WERI-Rb-1 (cell line): Measurements from ENCODE around the gene CBX2.
"Not testable (repeated sequence)": the region's sequence is repeated elsewhere in the genome, so short reads cannot be mapped to it uniquely, and the experiment has no call there.

Experiments
- DNase-seq: peaks from one replicate; pipeline ENCODE4 v3.0.0-alpha.2; 2020
- H3K27ac ChIP-seq: fragments of 250-450 bp; sonication (Bioruptor Pico); 2 replicates; pipeline ENCODE4 v1.5.1; 2020; ENCODE audit warnings: mild to moderate bottlenecking, moderate library complexity
- H3K27me3 ChIP-seq: fragments of 250-450 bp; sonication (Bioruptor Pico); 2 replicates; pipeline ENCODE4 v1.5.1; 2021; ENCODE audit warnings: mild to moderate bottlenecking, low read depth, moderate library complexity; ENCODE audit not compliant: insufficient read depth, severe bottlenecking
- H3K36me3 ChIP-seq: fragments of 250-450 bp; sonication (Bioruptor Pico); 2 replicates; pipeline ENCODE4 v1.5.1; 2020; ENCODE audit warnings: mild to moderate bottlenecking, moderate library complexity
- H3K4me3 ChIP-seq: 2 replicates; pipeline ENCODE4 v1.5.1; 2011; ENCODE audit warnings: low read depth, mild to moderate bottlenecking, control low read depth, low read length
- H3K9me3 ChIP-seq: fragments of 250-450 bp; sonication (Bioruptor Pico); 2 replicates; pipeline ENCODE4 v1.5.1; 2021; ENCODE audit warnings: mild to moderate bottlenecking, moderate library complexity; ENCODE audit not compliant: severe bottlenecking
- CTCF ChIP-seq: IDR thresholded peaks from 2 replicates; pipeline ENCODE4 v1.5.1; 2011; ENCODE audit warnings: low read depth, mild to moderate bottlenecking, control low read depth, inconsistent platforms, low read length

Gene CBX2

GRCh38 chr17:79749958-79750357 is 28.0 kb upstream of the CBX2 start:
- DNase-seq = no peak
- H3K27ac ChIP-seq = no peak overlapping the region
- no peak for TF ChIP-seq CTCF
- H3K36me3 ChIP-seq = no peaks in the 10 kb centered on the region
- peaks cover 28% of the 10 kb centered on the region for H3K27me3 ChIP-seq
- H3K4me3 ChIP-seq = no peak overlapping the region
- no peaks in the 10 kb centered on the region for H3K9me3 ChIP-seq

DNA sequence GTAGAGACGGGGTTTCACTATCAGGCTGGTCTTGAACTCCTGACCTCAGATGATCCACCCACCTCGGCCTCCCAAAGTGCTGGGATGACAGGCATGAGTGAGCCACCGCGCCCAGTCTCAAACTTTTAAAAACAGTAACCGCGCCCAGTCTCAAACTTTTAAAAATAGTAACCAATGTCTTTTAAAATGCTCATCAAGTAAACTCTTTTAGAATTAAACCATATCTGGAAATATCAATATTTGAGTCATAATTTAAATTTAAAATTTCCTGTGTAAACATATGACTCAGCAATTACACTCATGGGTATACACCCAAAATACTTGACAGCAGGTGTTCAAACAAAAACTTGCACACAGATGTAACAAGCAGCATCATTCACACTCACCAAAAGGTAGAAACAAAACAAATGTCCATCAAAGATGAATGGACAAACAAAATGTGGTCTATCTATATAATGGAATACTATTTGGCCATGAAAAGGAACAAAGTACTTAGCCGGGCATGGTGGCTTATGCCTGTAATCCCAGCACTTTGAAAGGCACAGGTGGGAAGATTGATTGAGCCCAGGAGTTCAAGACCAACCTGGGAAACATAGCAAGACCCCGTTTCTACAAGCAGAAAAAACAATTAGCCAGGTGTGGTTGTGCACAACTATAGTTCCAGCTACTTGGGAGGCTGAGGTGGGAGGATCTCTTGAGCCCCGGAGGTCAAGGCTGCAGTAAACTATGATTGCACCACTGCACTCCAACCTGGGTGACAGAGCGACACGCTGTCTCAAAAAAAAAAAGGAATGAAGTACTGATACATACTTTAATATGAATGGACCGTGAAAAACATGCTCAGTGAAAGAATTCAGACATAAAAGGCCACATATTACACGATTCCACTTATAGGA is 27.1 kb upstream of the CBX2 start:
- peaks cover 28% of the 10 kb centered on the region for H3K27me3 ChIP-seq
- H3K27ac ChIP-seq = no peak overlapping the region
- no peak overlapping the region for H3K4me3 ChIP-seq
- DNase-seq = no peak
- no peak for TF ChIP-seq CTCF
- no peaks in the 10 kb centered on the region for H3K36me3 ChIP-seq
- no peaks in the 10 kb centered on the region for H3K9me3 ChIP-seq

DNA sequence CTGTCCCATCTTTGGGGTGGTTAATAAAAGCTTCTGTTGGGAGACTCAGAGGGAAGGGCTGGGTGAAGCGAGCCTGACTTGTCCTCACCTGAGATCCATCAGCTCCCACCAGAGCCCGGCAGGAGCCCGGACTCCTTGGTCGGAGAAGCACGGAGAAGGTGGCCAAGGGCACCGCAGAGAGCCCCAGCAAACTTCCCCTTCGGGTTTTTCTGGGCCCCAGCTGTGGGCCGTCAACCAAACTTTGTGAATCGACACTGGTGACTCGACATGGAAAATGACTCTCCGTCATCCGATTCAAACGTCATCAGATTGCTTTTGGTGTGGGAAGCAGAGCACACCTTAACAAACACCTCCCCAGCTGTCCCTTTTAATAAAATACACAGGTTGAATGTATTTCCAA is 25.8 kb upstream of the CBX2 start:
- no peak for DNase-seq
- no peaks in the 10 kb centered on the region for H3K9me3 ChIP-seq
- TF ChIP-seq CTCF = no peak
- H3K27me3 ChIP-seq = peaks cover 19% of the 10 kb centered on the region
- no peak overlapping the region for H3K4me3 ChIP-seq
- H3K36me3 ChIP-seq = no peaks in the 10 kb centered on the region
- no peak overlapping the region for H3K27ac ChIP-seq

GRCh38 chr17:79754370-79754769 is 23.6 kb upstream of the CBX2 start:
- H3K27me3 ChIP-seq = no peaks in the 10 kb centered on the region
- TF ChIP-seq CTCF = no peak
- H3K36me3 ChIP-seq = no peaks in the 10 kb centered on the region

GRCh38 chr17:79754903-79755302 is 23.0 kb upstream of the CBX2 start:
- H3K9me3 ChIP-seq, H3K36me3 ChIP-seq, DNase-seq, H3K4me3 ChIP-seq, H3K27me3 ChIP-seq, H3K27ac ChIP-seq: not testable (repeated sequence)

More at GRCh38 chr17:79754370-79754769, 23.6 kb upstream of the CBX2 start:
- DNase-seq = no peak
- Histone ChIP-seq H3K27ac (no peak overlapping the region), H3K9me3 (no peaks in the 10 kb centered on the region), H3K4me3 (no peak overlapping the region)

DNA sequence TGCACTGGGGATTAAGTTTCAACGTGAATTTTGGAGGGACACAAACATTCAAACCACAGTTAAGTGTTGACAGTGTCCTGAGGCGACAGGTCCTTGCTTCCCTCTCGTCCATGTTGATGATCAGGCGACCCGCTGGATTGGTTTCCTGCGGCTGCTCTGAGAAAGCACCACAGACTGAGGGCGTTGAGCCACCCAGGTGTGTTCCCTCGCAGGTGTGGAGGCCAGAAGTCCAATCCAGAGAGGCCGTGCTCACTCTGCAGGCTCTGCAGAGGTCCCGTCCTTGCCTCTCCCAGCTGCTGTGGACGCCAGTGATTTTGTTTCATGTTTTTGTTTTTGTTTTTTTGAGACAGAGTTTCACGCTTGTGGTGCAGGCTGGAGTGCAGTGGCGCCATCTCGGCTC is 22.4 kb upstream of the CBX2 start:
- no peak overlapping the region for H3K4me3 ChIP-seq
- no peaks in the 10 kb centered on the region for H3K9me3 ChIP-seq
- no peak for TF ChIP-seq CTCF
- DNase-seq = no peak
- H3K27me3 ChIP-seq = no peaks in the 10 kb centered on the region
- H3K36me3 ChIP-seq = no peaks in the 10 kb centered on the region
- no peak overlapping the region for H3K27ac ChIP-seq
